Neural cell (in vitro differentiated cells): ENCODE results near the gene COMT.

Experiments
- CTCF ChIP-seq: fragments of 450-650 bp; IDR thresholded peaks from 2 replicates; pipeline ENCODE4 v1.5.1; 2014; ENCODE audit warnings: antibody characterized with exemption, mild to moderate bottlenecking, moderate library complexity; ENCODE audit not compliant: poor library complexity, severe bottlenecking
- EP300 ChIP-seq: fragments of 450-650 bp; conservative IDR thresholded peaks from 2 replicates; pipeline ENCODE4 v1.6.1; 2014; ENCODE audit warnings: antibody characterized with exemption, mild to moderate bottlenecking, moderate library complexity; ENCODE audit not compliant: poor library complexity, severe bottlenecking
- EZH2 ChIP-seq: fragments of 200-600, 300-800 bp; shearing (Covaris generic), sonication (generic); IDR thresholded peaks from 2 replicates; pipeline ENCODE4 v1.6.1; 2014; ENCODE audit warnings: antibody characterized with exemption, low read length, borderline replicate concordance, mild to moderate bottlenecking; ENCODE audit not compliant: insufficient read depth, poor library complexity, severe bottlenecking
- POLR2AphosphoS5 ChIP-seq: IDR thresholded peaks from 2 replicates; pipeline ENCODE4 v1.6.1; 2012
- RAD21 ChIP-seq: fragments of 450-650 bp; conservative IDR thresholded peaks from 2 replicates; pipeline ENCODE4 v1.6.1; 2014; ENCODE audit warnings: antibody characterized with exemption, mild to moderate bottlenecking, moderate library complexity
- REST ChIP-seq: IDR thresholded peaks from 2 replicates; pipeline ENCODE4 v1.6.1; 2012; ENCODE audit warnings: borderline replicate concordance
- TAF1 ChIP-seq: IDR thresholded peaks from 2 replicates; pipeline ENCODE4 v1.6.1; 2012; ENCODE audit warnings: low read depth

- no peak for TF ChIP-seq CTCF
- no peak for TF ChIP-seq EZH2
- TF ChIP-seq RAD21 = no peak
- TF ChIP-seq EP300 = no peak
- TF ChIP-seq REST = no peak
- no peak for TF ChIP-seq TAF1
- no peak for TF ChIP-seq POLR2AphosphoS5
Observed at GRCh38 chr22:20015971-20016733, 74.6 kb downstream of the COMT start.
